Upper lobe of left lung (tissue), 4 donors: ENCODE measurements around the gene ANKIB1.

Experiments used
- CTCF ChIP-seq, 6 experiments: fragments of 450-650 bp in 4 of 6; fragments of 200-600 bp in 2 of 6; sonication (generic) in 2 of 6; IDR thresholded peaks; one replicate each; pipeline ENCODE4 v1.5.1; 2016 to 2019; ENCODE audit warnings: antibody characterized with exemption in 6 of 6
- POLR2A ChIP-seq, 4 donors: fragments of 450-650 bp; IDR thresholded peaks; one replicate each; pipeline ENCODE4 v1.5.1; 2016 to 2017; ENCODE audit warnings: antibody characterized with exemption in 4 of 4, mild to moderate bottlenecking in 2 of 4

- TF ChIP-seq CTCF (IDR thresholded peaks at IDR 0.05) (no peak), POLR2A (IDR thresholded peaks at IDR 0.05) (no peak)
Measured at GRCh38 chr7:92292981-92293380, 47.2 kb downstream of the ANKIB1 start.
